ENCODE results near the gene GRIN2C. TPM values are rescaled to one million over a fixed set of nuclear protein-coding genes. Genes with fewer than 3 reads are reported as not detected.

Gene GRIN2C
- total and polyA plus RNA-seq, 4 donors = 0.01 to 0.03 (median 0.02) TPM; not detected in 1

DNA sequence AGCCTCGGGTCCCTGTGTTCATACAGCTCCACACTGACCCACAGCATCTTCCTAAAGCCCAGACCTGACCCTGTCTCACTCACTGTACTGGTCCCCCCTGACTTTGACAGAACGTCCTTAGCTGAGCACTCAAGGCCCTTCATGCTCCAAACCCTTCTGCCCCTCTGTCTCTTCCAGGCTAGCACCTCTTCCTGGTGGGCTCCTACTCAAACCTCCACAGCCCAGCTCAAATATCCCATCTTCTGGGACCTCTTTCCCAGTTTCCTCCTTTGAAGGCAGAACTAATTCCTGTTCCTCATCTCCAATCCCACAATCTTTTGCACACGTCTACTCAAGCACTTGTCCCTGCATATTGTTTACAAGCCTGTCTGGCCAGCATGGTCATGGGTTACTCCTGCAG lies 8.8 kb downstream of the GRIN2C start:
- Histone ChIP-seq H3K4me1 (ENCODE audit: control insufficient read depth in 5 of 5, insufficient read depth in 5 of 5, low read length in 5 of 5) (peaks cover 0 to 5% (median 0%) of the 10 kb centered on the region in 5 donors), H3K9ac (ENCODE audit: insufficient read depth in 1 of 2, low read length in 2 of 2) (no peak overlapping the region), H3K9me3 (ENCODE audit: control insufficient read depth in 4 of 4, insufficient read depth in 3 of 4, low read length in 3 of 4) (peaks cover 0 to 6% (median 0%) of the 10 kb centered on the region in 4 donors), H3K27ac (ENCODE audit: low read depth in 1 of 2, low read length in 1 of 2) (no peak overlapping the region), H3K36me3 (ENCODE audit: control insufficient read depth in 4 of 4, insufficient read depth in 4 of 4, low read length in 4 of 4) (no peaks in the 10 kb centered on the region), H3K4me3 (no peak overlapping the region), H3K27me3 (ENCODE audit: control insufficient read depth in 3 of 3, insufficient read depth in 3 of 3, low read length in 2 of 3) (peaks cover 6 to 44% (median 29%) of the 10 kb centered on the region in 3 donors)
- no peak for ATAC-seq (ENCODE audit: insufficient read depth, low FRiP score)
- 54 to 57% methylated on average over 3 of the region's 3 CpGs for WGBS, 2 donors
- TF ChIP-seq CTCF (IDR thresholded peaks at IDR 0.05; ENCODE audit: control extremely low read depth, extremely low read depth) = no peak
- DNase-seq = no peak

DNA sequence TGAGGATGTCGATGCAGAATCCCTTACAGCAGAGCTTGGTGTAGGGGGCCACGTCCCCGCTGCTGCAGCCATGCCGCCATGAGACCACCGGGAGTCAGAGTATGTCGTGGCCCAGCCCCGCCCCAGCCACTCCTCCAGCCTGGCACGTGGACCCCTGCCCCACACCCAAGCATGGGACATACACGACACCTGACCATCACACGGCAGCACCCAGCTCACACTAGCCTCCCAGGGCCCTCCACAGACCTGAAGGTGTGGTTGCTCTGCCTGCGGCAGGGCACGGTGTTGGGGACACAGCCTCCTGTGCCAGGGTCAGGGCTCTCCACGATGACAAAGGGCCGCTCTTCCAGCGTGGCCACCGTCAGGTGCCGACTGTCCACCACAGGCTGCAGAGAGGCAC lies 9.4 kb downstream of the GRIN2C start:
- DNase-seq (no peak), ATAC-seq (ENCODE audit: insufficient read depth, low FRiP score) (no peak)
- Histone ChIP-seq H3K9me3 (ENCODE audit: control insufficient read depth in 4 of 4, insufficient read depth in 3 of 4, low read length in 3 of 4) (peaks cover 0 to 6% (median 0%) of the 10 kb centered on the region in 4 donors), H3K27me3 (ENCODE audit: control insufficient read depth in 3 of 3, insufficient read depth in 3 of 3, low read length in 2 of 3) (peaks cover 6 to 40% (median 24%) of the 10 kb centered on the region in 3 donors), H3K27ac (ENCODE audit: low read depth in 1 of 2, low read length in 1 of 2) (no peak overlapping the region), H3K4me3 (no peak overlapping the region), H3K9ac (ENCODE audit: insufficient read depth in 1 of 2, low read length in 2 of 2) (no peak overlapping the region), H3K4me1 (ENCODE audit: control insufficient read depth in 5 of 5, insufficient read depth in 5 of 5, low read length in 5 of 5) (peaks cover 0 to 5% (median 0%) of the 10 kb centered on the region in 5 donors), H3K36me3 (ENCODE audit: control insufficient read depth in 4 of 4, insufficient read depth in 4 of 4, low read length in 4 of 4) (no peaks in the 10 kb centered on the region)
- WGBS, 2 donors = 83 to 86% methylated on average over 17 of the region's 17 CpGs
- TF ChIP-seq CTCF (IDR thresholded peaks at IDR 0.05; ENCODE audit: control extremely low read depth, extremely low read depth) = no peak

DNA sequence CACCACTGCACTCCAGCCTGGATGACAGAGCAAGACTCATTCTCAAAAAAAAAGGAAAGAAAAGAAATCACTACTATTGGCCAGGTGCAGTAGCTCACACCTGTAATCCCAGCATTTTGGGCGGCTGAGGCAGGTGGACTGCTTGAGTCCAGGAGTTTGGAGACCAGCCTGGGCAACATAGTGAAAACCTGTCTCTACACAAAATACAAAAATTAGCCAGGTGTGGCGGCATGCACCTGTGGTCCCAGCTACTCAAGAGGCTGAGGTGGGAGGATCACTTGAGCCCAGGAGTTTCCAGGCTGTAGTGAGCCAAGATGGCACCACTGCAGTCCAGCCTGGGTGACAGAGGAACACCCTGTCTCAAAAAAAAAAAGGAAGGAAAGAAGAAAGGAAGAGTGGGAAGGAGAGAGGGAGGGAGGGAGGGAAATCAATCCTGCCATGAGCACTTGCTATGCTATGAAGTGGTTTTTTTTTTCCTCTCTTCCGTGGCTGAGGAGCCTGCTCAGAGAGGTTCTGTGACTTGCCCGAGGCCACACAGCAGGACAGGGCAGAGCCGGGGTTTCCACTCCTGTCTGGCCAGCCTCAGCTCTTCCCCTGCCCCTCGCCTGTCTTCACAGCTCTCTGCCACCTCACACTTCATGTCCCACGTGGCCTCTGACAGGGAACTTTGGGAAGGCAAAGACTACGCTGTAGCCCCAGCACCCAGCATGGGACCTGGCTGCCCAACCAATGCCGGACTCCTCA lies 10.9 kb downstream of the GRIN2C start:
- H3K9ac ChIP-seq (ENCODE audit: insufficient read depth in 1 of 2, low read length in 2 of 2) = no peak overlapping the region
- H3K27ac ChIP-seq (ENCODE audit: low read depth in 1 of 2, low read length in 1 of 2) = no peak overlapping the region
- H3K4me3 ChIP-seq = no peak overlapping the region
- H3K4me1 ChIP-seq (ENCODE audit: control insufficient read depth in 5 of 5, insufficient read depth in 5 of 5, low read length in 5 of 5) = peaks cover 0 to 5% (median 0%) of the 10 kb centered on the region in 5 donors
- no peak for TF ChIP-seq CTCF (IDR thresholded peaks at IDR 0.05; ENCODE audit: control extremely low read depth, extremely low read depth)
- no peaks in the 10 kb centered on the region for H3K36me3 ChIP-seq (ENCODE audit: control insufficient read depth in 4 of 4, insufficient read depth in 4 of 4, low read length in 4 of 4)
- ATAC-seq (ENCODE audit: insufficient read depth, low FRiP score) (no peak), DNase-seq (no peak)
- H3K27me3 ChIP-seq (ENCODE audit: control insufficient read depth in 3 of 3, insufficient read depth in 3 of 3, low read length in 2 of 3) = peaks cover 6 to 31% (median 16%) of the 10 kb centered on the region in 3 donors
- peaks cover 0 to 6% (median 0%) of the 10 kb centered on the region in 4 donors for H3K9me3 ChIP-seq (ENCODE audit: control insufficient read depth in 4 of 4, insufficient read depth in 3 of 4, low read length in 3 of 4)
- 64 to 73% methylated on average over 9 of the region's 9 CpGs for WGBS, 2 donors
